Endodermal cell (in vitro differentiated cells): ENCODE data around the gene APOOL. TPM values are rescaled to one million over a fixed set of nuclear protein-coding genes. Genes with fewer than 3 reads are reported as not detected.
"Not testable (repeated sequence)": the region's sequence is repeated elsewhere in the genome, so short reads cannot be mapped to it uniquely, and the experiment has no call there.

Experiments
- DNase-seq: peaks from one replicate; pipeline ENCODE4 v3.0.0-alpha.2; 2017
- H3K27ac ChIP-seq: 2 replicates; pipeline ENCODE4 v1.5.1; 2013; ENCODE audit warnings: mild to moderate bottlenecking, low read depth, low read length, moderate library complexity
- H3K27me3 ChIP-seq: 2 replicates; pipeline ENCODE4 v1.6.1; 2013; ENCODE audit warnings: mild to moderate bottlenecking, low read length, moderate library complexity; ENCODE audit not compliant: insufficient read depth, control insufficient read depth, poor library complexity, severe bottlenecking
- H3K36me3 ChIP-seq: 2 replicates; pipeline ENCODE4 v1.7.0; 2013; ENCODE audit warnings: mild to moderate bottlenecking, low read length, moderate library complexity; ENCODE audit not compliant: control insufficient read depth, insufficient read depth
- H3K4me1 ChIP-seq: one replicate; pipeline ENCODE4 v1.7.0; 2013; ENCODE audit warnings: low read length; ENCODE audit not compliant: control insufficient read depth, insufficient read depth
- H3K4me3 ChIP-seq: 2 replicates; pipeline ENCODE4 v1.5.1; 2013; ENCODE audit warnings: mild to moderate bottlenecking, low read length, moderate library complexity
- H3K9ac ChIP-seq: 2 replicates; pipeline ENCODE4 v1.6.1; 2013; ENCODE audit warnings: mild to moderate bottlenecking, low read length, moderate library complexity; ENCODE audit not compliant: poor library complexity, severe bottlenecking; ENCODE audit errors: extremely low read depth
- H3K9me3 ChIP-seq: 2 replicates; pipeline ENCODE4 v1.6.1; 2013; ENCODE audit warnings: mild to moderate bottlenecking, low read length, moderate library complexity; ENCODE audit not compliant: control insufficient read depth
- H3K27ac Mint-ChIP-seq: 2 replicates; pipeline ENCODE4 v1.8.0; 2020; ENCODE audit warnings: mixed read lengths
- H3K27me3 Mint-ChIP-seq: 2 replicates; pipeline ENCODE4 v1.8.0; 2021; ENCODE audit warnings: mild to moderate bottlenecking, mixed read lengths; ENCODE audit not compliant: insufficient read depth
- H3K36me3 Mint-ChIP-seq: 2 replicates; pipeline ENCODE4 v1.8.0; 2020; ENCODE audit warnings: low read depth, mixed read lengths
- H3K4me1 Mint-ChIP-seq: 2 replicates; pipeline ENCODE4 v1.8.0; 2020; ENCODE audit warnings: mixed read lengths
- H3K4me3 Mint-ChIP-seq: 2 replicates; pipeline ENCODE4 v1.8.0; 2020; ENCODE audit warnings: mild to moderate bottlenecking, moderate library complexity, mixed read lengths
- H3K9me3 Mint-ChIP-seq: 2 replicates; pipeline ENCODE4 v1.8.0; 2020; ENCODE audit warnings: mild to moderate bottlenecking, mixed read lengths
- CTCF ChIP-seq: fragments of 200-600 bp; sonication (generic); conservative IDR thresholded peaks from 2 replicates; pipeline ENCODE4 v1.5.0; 2021; ENCODE audit warnings: antibody characterized with exemption, mild to moderate bottlenecking
- WGBS, 2 experiments: methylation state at CpG; one replicate each; pipeline versions ENCODE4 v1.1.5 to v1.1.7; 2013; ENCODE audit warnings: missing lambda C conversion rate in 2 of 2, mixed read lengths in 1 of 2; ENCODE audit not compliant: insufficient coverage in 1 of 2, insufficient read length in 1 of 2; 5-methylcytosine and 5-hydroxymethylcytosine counted together
- total RNA-seq, 2 donors: library from RNA; stranded (reverse); fragmentation: NEBNext Ultra II Directional in 1 of 2; extraction: Animal tissue kit (Norgen Biotek cat#: 25700) in 1 of 2; gene quantifications; 2 replicates in 1 of 2; 3 replicates in 1 of 2; pipeline ENCODE4 v1.2.1, GENCODE V29; 2021

APOOL gene
- total RNA-seq, 2 donors from 2014 or later = 14.3 to 14.8 TPM

GRCh38 chrX:85012098-85012497 lies 8.4 kb downstream of the APOOL start:
- peaks cover 3% of the 10 kb centered on the region for H3K4me1 ChIP-seq
- H3K9me3 ChIP-seq = peaks cover 12% of the 10 kb centered on the region
- no peaks in the 10 kb centered on the region for H3K27me3 ChIP-seq
- DNase-seq = no peak
- H3K9ac ChIP-seq = no peak overlapping the region
- H3K36me3 ChIP-seq = no peaks in the 10 kb centered on the region
- Mint-ChIP-seq H3K4me3 (no peak overlapping the region), H3K4me1 (peaks cover 21% of the 10 kb centered on the region), H3K9me3 (peaks cover 76% of the 10 kb centered on the region), H3K36me3 (peaks cover 11% of the 10 kb centered on the region), H3K27ac (no peak overlapping the region), H3K27me3 (no peaks in the 10 kb centered on the region)
- no peak for TF ChIP-seq CTCF
- no peak overlapping the region for H3K4me3 ChIP-seq
- WGBS, 2 experiments = 100% methylated on average over 2 of the region's 2 CpGs; no CpG with 5 or more reads in 1 of the 2 experiments
- no peak overlapping the region for H3K27ac ChIP-seq

DNA sequence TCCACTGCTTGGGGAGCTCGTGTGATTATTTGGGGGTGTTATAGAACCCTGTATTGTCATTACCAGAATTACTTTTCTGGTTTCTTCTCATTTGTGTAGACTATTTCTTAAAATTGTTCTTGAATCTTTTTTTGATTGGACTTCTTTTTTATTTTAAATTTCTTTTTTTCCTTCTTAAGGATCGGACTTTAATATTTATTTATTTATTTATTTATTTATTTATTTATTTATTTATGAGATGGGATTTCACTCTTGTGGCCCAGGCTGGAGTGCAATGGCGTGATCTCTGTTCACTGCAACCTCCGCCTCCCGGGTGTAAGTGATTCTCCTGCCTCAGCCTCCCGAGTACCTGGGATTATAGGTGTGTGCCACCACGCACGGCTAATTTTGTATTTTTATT lies 11.7 kb downstream of the APOOL start:
- H3K4me1 ChIP-seq, H3K27ac ChIP-seq, H3K4me3 ChIP-seq, H3K9ac ChIP-seq, H3K27me3 ChIP-seq, H3K36me3 ChIP-seq, H3K27ac Mint-ChIP-seq, DNase-seq, H3K27me3 Mint-ChIP-seq, H3K4me3 Mint-ChIP-seq, H3K9me3 ChIP-seq: not testable (repeated sequence)
- Mint-ChIP-seq H3K36me3 (peaks cover 15% of the 10 kb centered on the region), H3K4me1 (peaks cover 21% of the 10 kb centered on the region), H3K9me3 (peaks cover 88% of the 10 kb centered on the region)
- WGBS, 2 experiments = 99% methylated on average over 6 of the region's 8 CpGs; no CpG with 5 or more reads in 1 of the 2 experiments

GRCh38 chrX:85017721-85018120 lies 14.0 kb downstream of the APOOL start:
- H3K4me1 ChIP-seq = peaks cover 3% of the 10 kb centered on the region
- H3K9me3 ChIP-seq = peaks cover 5% of the 10 kb centered on the region
- TF ChIP-seq CTCF = no peak
- no peak overlapping the region for H3K9ac ChIP-seq
- peaks cover 84% of the 10 kb centered on the region for H3K9me3 Mint-ChIP-seq
- no peaks in the 10 kb centered on the region for H3K27me3 Mint-ChIP-seq
- no peak overlapping the region for H3K27ac ChIP-seq
- peaks cover 21% of the 10 kb centered on the region for H3K4me1 Mint-ChIP-seq
- H3K4me3 ChIP-seq = no peak overlapping the region
- WGBS, 2 experiments = 89% methylated on average over 2 of the region's 2 CpGs; no CpG with 5 or more reads in 1 of the 2 experiments
- H3K27ac Mint-ChIP-seq = no peak overlapping the region
- H3K36me3 ChIP-seq = no peaks in the 10 kb centered on the region
- H3K27me3 ChIP-seq = no peaks in the 10 kb centered on the region
- H3K4me3 Mint-ChIP-seq = no peak overlapping the region
- H3K36me3 Mint-ChIP-seq = peaks cover 17% of the 10 kb centered on the region
- DNase-seq = no peak

GRCh38 chrX:85018471-85018870 lies 14.8 kb downstream of the APOOL start:
- H3K36me3 ChIP-seq = no peaks in the 10 kb centered on the region
- no peak overlapping the region for H3K4me3 ChIP-seq
- Mint-ChIP-seq H3K4me1 (peaks cover 15% of the 10 kb centered on the region), H3K9me3 (peaks cover 80% of the 10 kb centered on the region), H3K27me3 (no peaks in the 10 kb centered on the region), H3K27ac (no peak overlapping the region), H3K36me3 (peaks cover 17% of the 10 kb centered on the region), H3K4me3 (no peak overlapping the region)
- no peak for DNase-seq
- no peaks in the 10 kb centered on the region for H3K27me3 ChIP-seq
- H3K9ac ChIP-seq = no peak overlapping the region
- peaks cover 3% of the 10 kb centered on the region for H3K4me1 ChIP-seq
- no peak overlapping the region for H3K27ac ChIP-seq
- peaks cover 5% of the 10 kb centered on the region for H3K9me3 ChIP-seq
- 100% methylated on average over 1 of the region's 1 CpG; no CpG with 5 or more reads in 1 of the 2 experiments for WGBS, 2 experiments
- no peak for TF ChIP-seq CTCF
